NT2/D1 (cell line): Measurements from ENCODE around the gene FBRSL1.

Experiments used
- SUZ12 ChIP-seq: IDR thresholded peaks from 2 replicates; pipeline ENCODE4 v1.6.1; 2011; ENCODE audit not compliant: insufficient read length, insufficient read depth; ENCODE audit errors: extremely low read depth
- ZNF274 ChIP-seq: IDR thresholded peaks from 2 replicates; pipeline ENCODE4 v1.6.1; 2011; ENCODE audit warnings: mild to moderate bottlenecking, low read depth, low read length

- TF ChIP-seq SUZ12 = no peak
- TF ChIP-seq ZNF274 = no peak
Measured at GRCh38 chr12:132448463-132448820, 41.5 kb upstream of the FBRSL1 start.
